Measurements from ENCODE around the gene ZG16B.

The ZG16B gene

DNA sequence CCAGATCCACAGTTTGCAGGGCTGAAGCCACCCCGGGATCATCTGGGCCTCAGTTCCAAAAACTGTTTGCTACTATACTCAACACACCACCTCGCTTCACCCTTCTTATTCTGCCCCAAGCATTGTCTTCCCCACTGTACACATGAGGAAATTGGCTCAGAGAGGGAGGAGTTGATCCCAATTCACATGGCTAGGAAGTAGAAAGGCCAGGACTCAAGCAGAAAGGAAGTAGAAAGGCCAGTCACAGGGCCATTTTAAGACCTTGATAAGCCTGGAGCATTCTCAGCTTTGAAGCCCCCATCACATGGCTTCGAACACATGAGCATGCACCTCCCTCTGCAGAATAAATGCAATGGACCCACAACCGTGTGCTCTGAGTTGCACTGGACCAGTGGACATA lies 35.5 kb downstream of the ZG16B start:
- TF ChIP-seq, protein P1, sequence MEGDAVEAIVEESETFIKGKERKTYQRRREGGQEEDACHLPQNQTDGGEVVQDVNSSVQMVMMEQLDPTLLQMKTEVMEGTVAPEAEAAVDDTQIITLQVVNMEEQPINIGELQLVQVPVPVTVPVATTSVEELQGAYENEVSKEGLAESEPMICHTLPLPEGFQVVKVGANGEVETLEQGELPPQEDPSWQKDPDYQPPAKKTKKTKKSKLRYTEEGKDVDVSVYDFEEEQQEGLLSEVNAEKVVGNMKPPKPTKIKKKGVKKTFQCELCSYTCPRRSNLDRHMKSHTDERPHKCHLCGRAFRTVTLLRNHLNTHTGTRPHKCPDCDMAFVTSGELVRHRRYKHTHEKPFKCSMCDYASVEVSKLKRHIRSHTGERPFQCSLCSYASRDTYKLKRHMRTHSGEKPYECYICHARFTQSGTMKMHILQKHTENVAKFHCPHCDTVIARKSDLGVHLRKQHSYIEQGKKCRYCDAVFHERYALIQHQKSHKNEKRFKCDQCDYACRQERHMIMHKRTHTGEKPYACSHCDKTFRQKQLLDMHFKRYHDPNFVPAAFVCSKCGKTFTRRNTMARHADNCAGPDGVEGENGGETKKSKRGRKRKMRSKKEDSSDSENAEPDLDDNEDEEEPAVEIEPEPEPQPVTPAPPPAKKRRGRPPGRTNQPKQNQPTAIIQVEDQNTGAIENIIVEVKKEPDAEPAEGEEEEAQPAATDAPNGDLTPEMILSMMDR (IDR thresholded peaks at IDR 0.05; ENCODE audit: poor library complexity, severe bottlenecking) = no peak
- H3K36me3 ChIP-seq (ENCODE audit: low read depth) = no peaks in the 10 kb centered on the region
- no peaks in the 10 kb centered on the region for H3K4me1 ChIP-seq (ENCODE audit: insufficient read depth, poor library complexity, severe bottlenecking)
- H3K4me3 ChIP-seq (ENCODE audit: severe bottlenecking) = no peak overlapping the region
- no peaks in the 10 kb centered on the region for H3K27me3 ChIP-seq (ENCODE audit: insufficient read depth, poor library complexity, severe bottlenecking)
- no peak for DNase-seq (ENCODE audit: low spot score)
- ATAC-seq (ENCODE audit: low read depth) = no peak
- no peak overlapping the region for H3K27ac ChIP-seq (ENCODE audit: poor library complexity, severe bottlenecking)
- peaks cover 2% of the 10 kb centered on the region for H3K9me3 ChIP-seq (ENCODE audit: severe bottlenecking)

DNA sequence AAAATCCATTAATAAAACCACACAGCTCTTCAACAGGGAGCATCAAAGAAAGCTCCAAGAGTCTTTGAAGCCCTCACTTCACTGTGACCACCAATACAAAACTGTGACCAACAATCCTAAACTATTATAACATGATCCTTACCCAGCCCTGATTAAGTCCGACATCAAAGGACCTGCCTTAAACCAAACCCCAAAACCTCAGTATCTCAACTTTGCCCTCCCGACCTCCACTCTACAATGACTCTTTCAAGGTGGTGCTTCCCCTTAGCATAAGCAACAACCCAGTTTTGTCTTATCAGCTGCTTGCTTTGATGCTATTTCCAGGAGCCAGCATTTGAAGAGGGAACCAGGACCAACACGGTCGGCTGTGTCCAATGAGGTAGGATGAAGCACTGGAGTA lies 36.3 kb downstream of the ZG16B start:
- Histone ChIP-seq H3K9me3 (ENCODE audit: severe bottlenecking) (no peaks in the 10 kb centered on the region), H3K27me3 (ENCODE audit: insufficient read depth, poor library complexity, severe bottlenecking) (no peaks in the 10 kb centered on the region), H3K27ac (ENCODE audit: poor library complexity, severe bottlenecking) (no peak overlapping the region), H3K36me3 (ENCODE audit: low read depth) (no peaks in the 10 kb centered on the region), H3K4me1 (ENCODE audit: insufficient read depth, poor library complexity, severe bottlenecking) (no peaks in the 10 kb centered on the region), H3K4me3 (ENCODE audit: severe bottlenecking) (no peak overlapping the region)
- DNase-seq (ENCODE audit: low spot score) = no peak
- ATAC-seq (ENCODE audit: low read depth) = no peak
- TF ChIP-seq, protein P1 (IDR thresholded peaks at IDR 0.05; ENCODE audit: poor library complexity, severe bottlenecking) = no peak

DNA sequence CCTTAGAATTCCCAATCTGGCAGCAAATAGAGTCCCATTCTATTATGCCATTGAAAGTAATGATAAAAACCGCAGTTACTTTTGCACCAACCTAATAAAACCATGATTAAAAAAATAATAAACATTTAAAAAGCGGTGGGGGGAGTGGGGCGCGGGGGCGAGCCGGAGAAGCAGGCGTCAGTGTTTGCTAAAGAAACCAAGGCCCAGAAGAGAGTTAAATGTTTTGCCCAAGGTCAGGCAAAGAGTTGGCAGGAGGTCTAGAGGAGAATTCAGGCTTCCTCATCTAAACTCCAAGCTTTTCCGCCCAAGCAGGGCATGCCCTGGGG lies 37.5 kb downstream of the ZG16B start:
- Histone ChIP-seq H3K27ac (ENCODE audit: poor library complexity, severe bottlenecking) (peak overlapping the region; percentile 90), H3K36me3 (ENCODE audit: low read depth) (no peaks in the 10 kb centered on the region), H3K9me3 (ENCODE audit: severe bottlenecking) (no peaks in the 10 kb centered on the region), H3K27me3 (ENCODE audit: insufficient read depth, poor library complexity, severe bottlenecking) (no peaks in the 10 kb centered on the region), H3K4me1 (ENCODE audit: insufficient read depth, poor library complexity, severe bottlenecking) (no peaks in the 10 kb centered on the region), H3K4me3 (ENCODE audit: severe bottlenecking) (peak overlapping the region; percentile 57)
- TF ChIP-seq, protein P1 (IDR thresholded peaks at IDR 0.05; ENCODE audit: poor library complexity, severe bottlenecking) = no peak
- DNase-seq (ENCODE audit: low spot score) = no peak
- no peak for ATAC-seq (ENCODE audit: low read depth)

DNA sequence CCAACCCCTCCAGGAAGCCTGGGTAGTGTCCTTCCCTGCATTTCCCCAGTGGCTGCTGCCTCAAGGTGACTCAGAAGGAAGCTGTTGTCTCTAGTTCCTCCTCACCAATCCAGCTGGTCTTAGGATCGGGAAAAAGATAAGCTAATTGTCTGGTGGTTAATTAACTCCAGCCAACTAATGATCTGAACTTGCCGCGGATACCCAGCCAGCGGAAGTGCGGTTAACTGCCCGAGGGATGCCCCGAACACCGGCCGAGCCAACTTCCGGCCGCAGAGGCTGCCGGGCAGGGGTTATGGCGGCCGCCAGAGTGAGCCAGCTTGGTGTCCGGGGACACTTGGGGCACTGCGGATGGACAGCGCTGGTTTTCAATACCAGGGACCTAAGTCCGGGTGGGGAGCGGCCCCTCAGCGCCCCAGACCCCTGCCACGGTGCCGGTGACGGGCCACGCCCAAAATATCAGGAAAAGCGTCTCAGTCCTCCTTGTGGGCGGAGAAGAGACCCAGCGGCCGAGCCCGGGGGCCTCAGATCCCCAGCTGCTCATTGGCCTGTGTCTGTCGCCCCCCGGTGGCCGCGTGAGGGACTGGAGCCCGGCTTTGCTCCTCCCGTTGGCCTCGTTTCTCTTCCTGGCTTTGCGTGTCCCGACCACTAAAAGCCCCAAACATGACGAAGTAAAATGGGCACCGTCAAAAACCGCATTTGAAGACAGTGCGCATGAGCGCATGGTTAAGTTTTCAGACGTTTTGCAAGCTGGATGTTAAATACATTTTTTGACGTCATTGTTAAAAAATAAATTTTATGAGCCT lies 38.1 kb downstream of the ZG16B start:
- Histone ChIP-seq H3K27ac (ENCODE audit: poor library complexity, severe bottlenecking) (peak overlapping the region; percentile 90), H3K27me3 (ENCODE audit: insufficient read depth, poor library complexity, severe bottlenecking) (no peaks in the 10 kb centered on the region), H3K36me3 (ENCODE audit: low read depth) (no peaks in the 10 kb centered on the region), H3K9me3 (ENCODE audit: severe bottlenecking) (no peaks in the 10 kb centered on the region), H3K4me1 (ENCODE audit: insufficient read depth, poor library complexity, severe bottlenecking) (no peaks in the 10 kb centered on the region), H3K4me3 (ENCODE audit: severe bottlenecking) (peak overlapping the region; percentile 57)
- ATAC-seq (ENCODE audit: low read depth) = peak; percentile 93
- TF ChIP-seq, protein P1 (IDR thresholded peaks at IDR 0.05; ENCODE audit: poor library complexity, severe bottlenecking) = peak; percentile 98
- peak; percentile 90 for DNase-seq (ENCODE audit: low spot score)

DNA sequence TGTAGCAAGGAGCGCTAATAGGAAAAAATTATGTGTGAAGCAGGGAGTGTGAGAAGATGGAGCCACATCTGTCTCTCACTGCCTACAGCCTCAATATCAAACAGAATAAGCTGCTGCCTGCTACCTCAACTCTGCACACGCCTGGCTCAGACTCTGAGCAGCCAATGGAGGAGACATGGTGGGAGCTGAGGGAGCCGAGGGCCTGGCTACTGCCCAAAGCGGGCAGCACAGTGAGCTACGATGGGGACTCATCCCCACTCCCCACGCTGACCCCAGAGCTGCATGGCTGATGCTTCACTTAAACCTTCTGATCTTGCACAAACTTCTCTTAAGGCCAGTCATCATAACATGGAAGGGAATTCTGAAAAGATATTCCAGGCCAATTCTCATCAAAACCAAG lies 41.8 kb downstream of the ZG16B start:
- Histone ChIP-seq H3K27me3 (ENCODE audit: insufficient read depth, poor library complexity, severe bottlenecking) (no peaks in the 10 kb centered on the region), H3K36me3 (ENCODE audit: low read depth) (no peaks in the 10 kb centered on the region), H3K27ac (ENCODE audit: poor library complexity, severe bottlenecking) (no peak overlapping the region), H3K4me1 (ENCODE audit: insufficient read depth, poor library complexity, severe bottlenecking) (peaks cover 5% of the 10 kb centered on the region), H3K9me3 (ENCODE audit: severe bottlenecking) (no peaks in the 10 kb centered on the region), H3K4me3 (ENCODE audit: severe bottlenecking) (no peak overlapping the region)
- ATAC-seq (ENCODE audit: low read depth) = no peak
- no peak for DNase-seq (ENCODE audit: low spot score)
- TF ChIP-seq, protein P1 (IDR thresholded peaks at IDR 0.05; ENCODE audit: poor library complexity, severe bottlenecking) = no peak

All from RWPE2 (cell line).